HepG2 (cell line): ENCODE measurements around the gene PHKG2.

Experiments
- ATF3 ChIP-seq: sonication (generic); formaldehyde crosslinking; IDR thresholded peaks from 2 replicates; pipeline ENCODE4 v1.4.0; 2020; ENCODE audit warnings: missing genetic modification reagents
- MEF2D ChIP-seq: sonication (generic); formaldehyde crosslinking; IDR thresholded peaks from 2 replicates; pipeline ENCODE4 v1.5.1; 2020; ENCODE audit warnings: mild to moderate bottlenecking, missing genetic modification reagents
- PRMT3 ChIP-seq: sonication (generic); formaldehyde crosslinking; IDR thresholded peaks from 2 replicates; pipeline ENCODE4 v1.8.1; 2022; ENCODE audit warnings: low read depth, mild to moderate bottlenecking, moderate library complexity, missing genetic modification reagents, borderline replicate concordance
- U2AF1 ChIP-seq: fragments of 200-400 bp; formaldehyde crosslinking; optimal IDR thresholded peaks from 2 replicates; pipeline ENCODE3; 2017; ENCODE audit warnings: mild to moderate bottlenecking, low read depth, low read length
- ZNF326 ChIP-seq: sonication (generic); formaldehyde crosslinking; IDR thresholded peaks from 2 replicates; pipeline ENCODE4 v1.4.0; 2020; ENCODE audit warnings: missing genetic modification reagents, borderline replicate concordance

- TF ChIP-seq ZNF326 (CRISPR knock-in tag): no peak
- TF ChIP-seq PRMT3 (CRISPR knock-in tag): no peak
- TF ChIP-seq ATF3 (CRISPR knock-in tag): no peak
- TF ChIP-seq MEF2D (CRISPR knock-in tag): no peak
- TF ChIP-seq U2AF1: no peak
Observed at GRCh38 chr16:30710971-30711370, 37.3 kb upstream of the PHKG2 start.
